HFFc6 (cell line): Measurements from ENCODE around the gene SLC39A11. TPM values are rescaled to one million over a fixed set of nuclear protein-coding genes. Genes with fewer than 3 reads are reported as not detected.
"Not testable (repeated sequence)": the region's sequence is repeated elsewhere in the genome, so short reads cannot be mapped to it uniquely, and the experiment has no call there.

ENCODE experiments used
- DNase-seq: peaks from one replicate; pipeline ENCODE4 v3.0.0-alpha.2; 2018
- H3K27ac Mint-ChIP-seq: 2 replicates; pipeline ENCODE4 v1.8.0; 2020; ENCODE audit warnings: mild to moderate bottlenecking, mixed read lengths
- H3K27me3 Mint-ChIP-seq: 2 replicates; pipeline ENCODE4 v1.8.0; 2021; ENCODE audit warnings: mild to moderate bottlenecking, moderate library complexity, mixed read lengths; ENCODE audit not compliant: insufficient read depth
- H3K36me3 Mint-ChIP-seq: 2 replicates; pipeline ENCODE4 v1.8.0; 2021; ENCODE audit warnings: low read depth, mixed read lengths
- H3K4me1 Mint-ChIP-seq: 2 replicates; pipeline ENCODE4 v1.8.0; 2020; ENCODE audit warnings: low read depth, mixed read lengths
- H3K4me3 Mint-ChIP-seq: 2 replicates; pipeline ENCODE4 v1.8.0; 2020; ENCODE audit warnings: mild to moderate bottlenecking, moderate library complexity, mixed read lengths
- H3K9me3 Mint-ChIP-seq: 2 replicates; pipeline ENCODE4 v1.8.0; 2020; ENCODE audit warnings: mild to moderate bottlenecking, mixed read lengths
- CTCF ChIP-seq: fragments of 200-600 bp; sonication (generic); IDR thresholded peaks from 2 replicates; pipeline ENCODE4 v1.5.0; 2021; ENCODE audit warnings: antibody characterized with exemption, mild to moderate bottlenecking
- total RNA-seq, 6 experiments: library from RNA; stranded (reverse); fragmentation: NEBNext Ultra II Directional; extraction: Animal tissue kit (Norgen Biotek cat#: 25700); gene quantifications; 2 replicates in 1 of 6; 3 replicates in 5 of 6; pipeline ENCODE4 v1.2.3, GENCODE V29; 2021

Gene SLC39A11
- total RNA-seq, 6 experiments from 2014 or later = 29.7 to 40.6 (median 34.9) TPM

- no peaks in the 10 kb centered on the region; the same call in 1 of the 2 replicates for H3K27me3 Mint-ChIP-seq
- 0 out of 2 replicates have a peak, but pooled peaks cover 19% of the 10 kb centered on the region for H3K36me3 Mint-ChIP-seq
- no peak overlapping the region for H3K4me3 Mint-ChIP-seq
- no peak overlapping the region for H3K27ac Mint-ChIP-seq
- H3K4me1 Mint-ChIP-seq = peaks cover 16% of the 10 kb centered on the region
- TF ChIP-seq CTCF = no peak
- H3K9me3 Mint-ChIP-seq = no peaks in the 10 kb centered on the region
- DNase-seq = no peak
Observed at GRCh38 chr17:72995008-72995656, 97.4 kb downstream of the SLC39A11 start.

- H3K27me3 Mint-ChIP-seq, H3K4me3 Mint-ChIP-seq, H3K4me1 Mint-ChIP-seq, H3K9me3 Mint-ChIP-seq, DNase-seq, H3K27ac Mint-ChIP-seq: not testable (repeated sequence)
- H3K36me3 Mint-ChIP-seq = 0 out of 2 replicates have a peak, but pooled peaks cover 19% of the 10 kb centered on the region
Observed at GRCh38 chr17:72992783-72993467, 99.6 kb downstream of the SLC39A11 start.

- DNase-seq = no peak
Observed at GRCh38 chr17:72991651-72992050, 100.8 kb downstream of the SLC39A11 start.

GRCh38 chr17:72989074-72989610, 103.3 kb downstream of the SLC39A11 start:
- no peak for DNase-seq
- H3K4me1 Mint-ChIP-seq = peaks cover 31% of the 10 kb centered on the region
- no peaks in the 10 kb centered on the region for H3K27me3 Mint-ChIP-seq
- H3K27ac Mint-ChIP-seq = no peak overlapping the region; the same call in 1 of the 2 replicates
- no peaks in the 10 kb centered on the region for H3K9me3 Mint-ChIP-seq
- H3K4me3 Mint-ChIP-seq = no peak overlapping the region
- no peaks in the 10 kb centered on the region for H3K36me3 Mint-ChIP-seq
- no peak for TF ChIP-seq CTCF

More at GRCh38 chr17:72991651-72992050, 100.8 kb downstream of the SLC39A11 start:
- no peaks in the 10 kb centered on the region for H3K9me3 Mint-ChIP-seq
- H3K4me1 Mint-ChIP-seq = peaks cover 8% of the 10 kb centered on the region
- no peaks in the 10 kb centered on the region; the same call in 1 of the 2 replicates for H3K27me3 Mint-ChIP-seq
- H3K27ac Mint-ChIP-seq = no peak overlapping the region
- H3K36me3 Mint-ChIP-seq = 0 out of 2 replicates have a peak, but pooled peaks cover 12% of the 10 kb centered on the region
- TF ChIP-seq CTCF = no peak
- no peak overlapping the region for H3K4me3 Mint-ChIP-seq

- H3K36me3 Mint-ChIP-seq = no peaks in the 10 kb centered on the region
- no peak overlapping the region for H3K27ac Mint-ChIP-seq
- TF ChIP-seq CTCF = no peak
- peaks cover 38% of the 10 kb centered on the region for H3K4me1 Mint-ChIP-seq
- DNase-seq = no peak
- no peaks in the 10 kb centered on the region for H3K27me3 Mint-ChIP-seq
- no peaks in the 10 kb centered on the region for H3K9me3 Mint-ChIP-seq
- H3K4me3 Mint-ChIP-seq = no peak overlapping the region
Observed at GRCh38 chr17:72988451-72988850, 104.0 kb downstream of the SLC39A11 start.

GRCh38 chr17:72987166-72987565, 105.3 kb downstream of the SLC39A11 start:
- TF ChIP-seq CTCF = no peak
- no peak for DNase-seq
- H3K9me3 Mint-ChIP-seq = no peaks in the 10 kb centered on the region
- peaks cover 44% of the 10 kb centered on the region for H3K4me1 Mint-ChIP-seq
- H3K36me3 Mint-ChIP-seq = no peaks in the 10 kb centered on the region
- no peak overlapping the region for H3K4me3 Mint-ChIP-seq
- no peaks in the 10 kb centered on the region for H3K27me3 Mint-ChIP-seq
- no peak overlapping the region for H3K27ac Mint-ChIP-seq
